Fibroblast of mammary gland (primary cell): Measurements from ENCODE around the gene GPX5.

Source experiments
- DNase-seq: peaks from one replicate; pipeline ENCODE4 v3.0.0-alpha.2; 2010; ENCODE audit warnings: low read depth
- H3K4me3 ChIP-seq: 2 replicates; pipeline ENCODE4 v1.5.1; 2011; ENCODE audit warnings: low read depth, mild to moderate bottlenecking, low read length, moderate library complexity; ENCODE audit not compliant: control insufficient read depth
- CTCF ChIP-seq: conservative IDR thresholded peaks from 2 replicates; pipeline ENCODE4 v1.5.1; 2011; ENCODE audit warnings: low read depth, low read length, inconsistent platforms; ENCODE audit not compliant: control insufficient read depth, insufficient read depth

The GPX5 gene

GRCh38 chr6:28488916-28489365, 36.7 kb upstream of the GPX5 start:
- DNase-seq = peak; percentile 85
- H3K4me3 ChIP-seq = peak overlapping the region; percentile 73
- TF ChIP-seq CTCF = no peak

GRCh38 chr6:28489366-28490204, 36.1 kb upstream of the GPX5 start:
- DNase-seq = peak; percentile 84
- no peak for TF ChIP-seq CTCF
- peak overlapping the region; percentile 73 for H3K4me3 ChIP-seq

GRCh38 chr6:28490205-28490890, 35.3 kb upstream of the GPX5 start:
- DNase-seq = no peak
- peak overlapping the region; percentile 73 for H3K4me3 ChIP-seq
- TF ChIP-seq CTCF = no peak

DNA sequence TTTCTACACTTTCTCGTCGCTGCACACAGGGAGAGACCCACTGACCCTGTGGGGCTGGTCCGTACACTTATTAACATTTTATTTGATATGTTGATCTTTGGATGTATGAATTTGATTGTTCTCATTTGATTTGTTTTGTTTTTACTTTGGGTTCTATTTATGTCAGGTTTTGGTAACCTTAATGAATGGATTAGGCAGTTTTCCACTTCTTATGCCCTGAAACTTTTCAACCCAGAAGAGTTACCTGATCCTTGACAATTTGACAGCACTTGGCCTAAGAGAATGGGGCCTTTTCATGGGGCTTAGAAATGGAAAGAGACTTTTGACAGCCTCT, 33.7 kb upstream of the GPX5 start:
- H3K4me3 ChIP-seq = no peak overlapping the region
- no peak for TF ChIP-seq CTCF
- DNase-seq = no peak

- peak; percentile 23 for TF ChIP-seq CTCF
- no peak overlapping the region for H3K4me3 ChIP-seq
- peak; percentile 23 for DNase-seq
These were observed 29.4 kb upstream of the GPX5 start for GRCh38 chr6:28496099-28496779.

GRCh38 chr6:28497306-28497705, 28.4 kb upstream of the GPX5 start:
- H3K4me3 ChIP-seq = no peak overlapping the region
- DNase-seq = no peak
- no peak for TF ChIP-seq CTCF
